ENCODE data around the gene PADI4.

PADI4 gene, protein sequence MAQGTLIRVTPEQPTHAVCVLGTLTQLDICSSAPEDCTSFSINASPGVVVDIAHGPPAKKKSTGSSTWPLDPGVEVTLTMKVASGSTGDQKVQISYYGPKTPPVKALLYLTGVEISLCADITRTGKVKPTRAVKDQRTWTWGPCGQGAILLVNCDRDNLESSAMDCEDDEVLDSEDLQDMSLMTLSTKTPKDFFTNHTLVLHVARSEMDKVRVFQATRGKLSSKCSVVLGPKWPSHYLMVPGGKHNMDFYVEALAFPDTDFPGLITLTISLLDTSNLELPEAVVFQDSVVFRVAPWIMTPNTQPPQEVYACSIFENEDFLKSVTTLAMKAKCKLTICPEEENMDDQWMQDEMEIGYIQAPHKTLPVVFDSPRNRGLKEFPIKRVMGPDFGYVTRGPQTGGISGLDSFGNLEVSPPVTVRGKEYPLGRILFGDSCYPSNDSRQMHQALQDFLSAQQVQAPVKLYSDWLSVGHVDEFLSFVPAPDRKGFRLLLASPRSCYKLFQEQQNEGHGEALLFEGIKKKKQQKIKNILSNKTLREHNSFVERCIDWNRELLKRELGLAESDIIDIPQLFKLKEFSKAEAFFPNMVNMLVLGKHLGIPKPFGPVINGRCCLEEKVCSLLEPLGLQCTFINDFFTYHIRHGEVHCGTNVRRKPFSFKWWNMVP

DNA sequence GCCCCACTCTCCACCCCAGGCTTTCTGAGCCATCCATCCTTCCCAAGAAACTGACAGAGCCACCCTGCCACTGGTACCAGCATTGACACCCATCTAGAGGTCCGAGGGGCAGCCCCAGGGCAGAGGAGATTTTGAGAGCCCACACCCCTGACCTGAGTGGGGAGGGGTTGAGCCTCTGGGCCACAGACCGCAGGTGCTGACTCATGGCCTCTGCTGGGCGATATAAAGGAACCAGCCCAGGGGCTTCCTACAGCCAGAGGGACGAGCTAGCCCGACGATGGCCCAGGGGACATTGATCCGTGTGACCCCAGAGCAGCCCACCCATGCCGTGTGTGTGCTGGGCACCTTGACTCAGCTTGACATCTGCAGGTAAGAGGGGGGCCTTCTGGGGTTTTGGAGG lies at the start of gene PADI4:
Gene PADI4, plus strand, starts transcription at position 252 of the 400 bp plus-strand sequence. Its CDS starts 26 bp downstream, at position 278.
- no peak for DNase-seq (ENCODE audit: low read depth)

DNA sequence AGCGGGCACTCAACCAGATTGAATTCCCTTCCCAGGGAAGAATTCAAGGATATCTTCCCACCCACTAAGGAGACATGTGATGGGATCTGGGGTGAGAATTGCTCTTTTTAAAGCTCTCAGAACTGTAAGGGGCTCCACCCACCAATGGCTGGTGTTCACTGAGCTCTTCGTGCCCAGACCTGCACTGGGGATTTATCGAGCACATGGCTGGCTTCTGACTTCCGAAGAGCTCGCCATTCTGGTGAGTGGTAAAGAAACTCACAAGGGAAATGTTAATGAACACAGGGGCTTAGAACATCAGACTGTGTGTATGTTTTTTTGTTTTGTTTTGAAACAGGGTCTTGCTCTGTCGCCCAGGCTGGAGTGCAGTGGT lies 49.3 kb upstream of the PADI4 start:
- no peak for DNase-seq (ENCODE audit: low read depth)

DNA sequence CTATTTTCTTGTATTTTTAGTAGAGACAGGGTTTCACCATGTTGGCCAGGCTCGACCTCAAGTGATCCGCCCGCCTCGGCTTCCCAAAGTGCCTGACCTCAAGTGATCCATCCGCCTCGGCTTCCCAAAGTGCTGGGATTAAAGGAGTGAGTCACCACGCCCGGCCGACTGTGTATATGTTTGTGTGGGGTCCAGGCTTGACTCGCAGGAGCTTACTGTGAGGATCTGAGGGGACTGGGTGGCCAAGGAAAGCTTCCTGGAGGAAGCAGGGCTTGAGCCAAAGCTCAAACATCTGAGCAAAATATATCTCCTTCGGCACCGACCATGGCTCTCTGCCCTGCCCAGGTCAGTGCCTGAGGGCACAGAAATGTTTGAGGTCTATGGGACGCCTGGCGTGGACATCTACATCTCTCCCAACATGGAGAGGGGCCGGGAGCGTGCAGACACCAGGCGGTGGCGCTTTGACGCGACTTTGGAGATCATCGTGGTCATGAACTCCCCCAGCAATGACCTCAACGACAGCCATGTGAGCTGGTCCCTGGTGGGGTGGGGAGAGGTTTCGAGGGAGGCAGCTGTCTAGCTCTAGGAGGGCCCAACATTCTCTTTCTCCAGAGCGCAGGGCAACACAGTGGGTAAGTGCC lies 48.6 kb upstream of the PADI4 start:
- DNase-seq (ENCODE audit: low read depth) = peak; percentile 72

DNA sequence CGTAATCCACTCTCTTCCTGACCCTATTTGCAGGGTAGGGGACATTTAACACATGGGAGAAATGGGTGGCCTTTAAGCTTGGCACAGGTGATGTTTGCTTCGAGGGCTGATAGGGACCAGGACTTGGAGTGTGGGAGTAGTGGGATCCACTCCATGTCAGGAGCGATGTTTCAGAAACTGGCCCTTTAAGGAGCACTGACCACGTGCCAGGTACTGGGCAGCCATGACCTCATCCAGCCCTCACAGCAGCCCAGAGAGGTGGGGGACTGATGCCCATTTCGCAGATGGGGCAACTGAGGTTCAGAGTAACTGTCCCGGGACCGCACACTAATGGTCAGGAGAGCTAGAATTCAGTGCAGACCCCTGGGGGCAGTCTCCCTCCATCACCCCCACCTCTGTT lies 47.7 kb upstream of the PADI4 start:
- DNase-seq (ENCODE audit: low read depth) = no peak

DNA sequence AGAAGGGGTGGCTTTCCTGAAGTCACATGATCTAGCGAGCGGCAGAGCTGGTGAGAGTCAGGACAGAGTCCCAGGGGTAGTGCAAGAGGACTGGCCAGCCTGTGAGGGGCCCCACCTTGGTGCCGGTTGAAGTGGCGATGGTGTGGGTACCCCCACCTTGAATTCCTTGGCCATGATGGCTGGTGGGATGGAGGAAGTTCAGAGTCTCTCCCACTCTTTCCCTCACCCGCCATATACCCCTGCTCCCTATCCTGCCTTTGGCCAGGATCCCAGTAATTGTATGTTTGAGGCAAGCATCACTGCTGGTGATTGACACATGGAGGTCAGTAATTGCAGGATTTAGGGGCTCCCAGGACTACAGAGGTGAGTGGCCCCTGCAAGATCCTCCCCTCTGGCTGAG lies 47.3 kb upstream of the PADI4 start:
- no peak for DNase-seq (ENCODE audit: low read depth)

DNA sequence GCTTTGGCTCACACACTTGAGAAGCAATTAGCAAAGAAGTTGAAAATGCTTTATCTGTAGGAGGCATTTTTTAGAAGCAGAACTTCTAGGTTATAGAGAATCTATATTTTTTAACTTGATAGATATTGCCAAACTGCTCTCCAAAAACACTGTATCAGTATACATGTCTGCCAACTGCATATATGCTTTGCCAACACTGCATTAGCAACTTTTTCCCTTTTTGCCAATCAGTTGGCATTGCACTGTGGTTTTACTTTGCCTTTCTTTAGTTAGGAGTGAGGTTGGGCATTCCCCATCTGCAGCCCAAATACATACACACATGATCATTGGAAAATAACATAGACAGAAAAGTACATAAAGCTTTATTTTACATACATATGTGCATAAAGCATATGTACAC lies 44.1 kb upstream of the PADI4 start:
- DNase-seq (ENCODE audit: low read depth) = no peak

DNA sequence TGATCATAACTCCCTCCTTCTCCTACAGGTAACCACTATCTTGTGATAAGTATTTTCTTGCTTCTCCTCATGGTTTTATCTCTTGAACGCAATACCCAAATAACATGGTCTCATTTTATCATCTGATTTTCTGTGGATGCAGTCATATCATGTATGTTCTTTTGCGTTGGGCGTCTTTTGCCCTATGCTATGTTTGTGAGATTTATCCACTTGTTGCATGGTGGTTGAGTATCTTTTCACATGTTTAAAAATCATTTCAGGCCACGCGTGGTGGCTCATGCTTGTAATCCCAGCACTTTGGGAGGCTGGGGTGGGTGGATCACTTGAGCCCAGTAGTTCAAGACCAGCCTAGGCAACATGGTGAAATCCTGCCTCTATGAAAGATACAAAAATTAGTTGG lies 43.5 kb upstream of the PADI4 start:
- DNase-seq (ENCODE audit: low read depth) = no peak

DNA sequence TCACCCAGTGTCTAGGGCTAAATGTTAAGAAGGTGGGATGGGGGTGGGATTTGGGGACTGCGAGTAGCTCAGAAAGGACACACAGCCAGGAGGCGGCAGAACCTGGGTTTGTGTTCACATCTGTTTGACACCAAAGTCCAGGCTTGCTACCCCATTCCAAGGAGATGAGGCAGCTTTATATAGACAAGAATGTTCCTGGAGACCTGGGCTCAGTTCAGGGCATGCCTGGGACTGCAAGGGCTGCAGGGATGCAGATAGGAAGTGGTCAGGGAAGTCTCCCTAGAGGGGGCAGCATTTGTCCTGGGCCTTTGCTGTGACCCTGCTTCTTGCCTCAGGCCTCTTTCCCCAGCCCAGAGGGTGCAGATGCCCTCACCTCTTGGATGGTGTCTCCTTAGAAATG lies 42.8 kb upstream of the PADI4 start:
- DNase-seq (ENCODE audit: low read depth) = peak; percentile 68

DNA sequence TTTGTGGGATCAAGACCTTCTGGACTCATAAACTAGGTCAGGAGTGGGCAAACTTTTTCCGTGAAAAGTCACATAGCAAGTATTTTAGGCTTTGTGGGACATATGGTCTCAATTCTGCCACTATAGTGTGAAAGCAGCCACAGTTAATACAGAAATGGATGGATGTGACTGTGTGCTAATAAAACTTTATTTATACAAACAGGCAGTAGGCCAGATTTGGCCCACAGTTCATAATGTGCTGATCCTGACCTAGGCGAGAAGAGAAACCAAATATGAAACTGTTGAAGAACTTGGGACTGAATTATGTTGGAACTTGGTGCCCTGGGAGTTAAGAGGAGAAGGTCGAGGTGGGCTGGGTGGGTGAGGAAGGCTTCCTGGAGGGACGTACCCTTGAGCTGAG lies 42.0 kb upstream of the PADI4 start:
- DNase-seq (ENCODE audit: low read depth) = no peak

DNA sequence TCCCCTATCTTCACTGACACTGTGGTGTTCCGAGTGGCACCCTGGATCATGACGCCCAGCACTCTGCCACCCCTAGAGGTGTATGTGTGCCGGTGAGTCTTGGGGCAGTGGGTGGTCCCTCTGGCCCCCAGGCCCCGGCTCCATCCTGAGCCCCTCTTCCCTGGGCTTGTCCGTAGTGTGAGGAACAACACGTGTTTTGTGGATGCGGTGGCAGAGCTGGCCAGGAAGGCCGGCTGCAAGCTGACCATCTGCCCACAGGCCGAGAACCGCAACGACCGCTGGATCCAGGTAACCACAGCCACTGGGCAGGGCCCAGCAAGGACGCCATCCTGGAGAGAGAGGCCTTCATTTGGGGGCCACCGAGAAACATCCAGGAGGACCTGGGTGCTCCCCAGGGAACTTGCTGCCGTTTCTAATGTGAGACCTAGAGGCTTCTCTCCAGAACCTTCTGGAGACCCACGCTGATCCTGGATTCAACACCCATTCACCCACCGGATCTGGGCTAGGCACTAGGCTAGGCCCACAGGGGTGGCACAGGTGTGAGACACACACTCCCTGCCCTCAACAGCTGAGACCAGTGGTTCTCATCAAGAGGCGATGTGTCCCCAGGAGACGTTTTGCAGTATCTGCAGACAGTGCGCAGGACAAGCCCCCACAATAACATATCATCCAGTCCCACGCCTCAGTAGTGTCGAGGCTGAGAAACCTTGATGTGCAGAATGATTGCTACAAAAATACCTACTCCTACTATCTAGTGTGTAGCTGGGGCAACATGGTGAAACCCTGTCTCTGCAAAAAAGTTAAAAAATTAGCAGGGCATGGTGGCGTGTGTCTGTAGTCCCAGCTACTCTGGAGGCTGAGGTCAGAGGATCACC lies 36.9 kb upstream of the PADI4 start:
- DNase-seq (ENCODE audit: low read depth) = no peak

DNA sequence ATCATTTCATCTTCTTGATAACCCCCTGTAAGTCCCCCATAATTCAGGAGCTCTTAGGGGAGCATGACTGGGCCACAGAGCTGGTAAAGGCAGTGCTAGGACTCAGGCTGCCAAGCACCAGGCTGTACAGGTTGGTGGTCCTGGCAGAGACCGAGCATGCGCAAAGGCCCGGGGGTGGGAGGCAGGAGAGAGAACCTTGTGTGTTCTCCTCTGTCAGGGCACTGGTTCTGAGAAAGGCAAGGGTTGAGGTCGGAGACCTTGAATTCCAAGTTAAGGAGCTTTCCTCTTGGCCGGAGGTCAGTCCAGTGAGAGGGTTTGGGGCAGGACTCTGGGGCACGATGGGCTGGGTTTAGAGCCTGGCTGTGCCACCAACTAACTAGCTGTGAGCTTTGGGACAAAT lies 35.9 kb upstream of the PADI4 start:
- no peak for DNase-seq (ENCODE audit: low read depth)

DNA sequence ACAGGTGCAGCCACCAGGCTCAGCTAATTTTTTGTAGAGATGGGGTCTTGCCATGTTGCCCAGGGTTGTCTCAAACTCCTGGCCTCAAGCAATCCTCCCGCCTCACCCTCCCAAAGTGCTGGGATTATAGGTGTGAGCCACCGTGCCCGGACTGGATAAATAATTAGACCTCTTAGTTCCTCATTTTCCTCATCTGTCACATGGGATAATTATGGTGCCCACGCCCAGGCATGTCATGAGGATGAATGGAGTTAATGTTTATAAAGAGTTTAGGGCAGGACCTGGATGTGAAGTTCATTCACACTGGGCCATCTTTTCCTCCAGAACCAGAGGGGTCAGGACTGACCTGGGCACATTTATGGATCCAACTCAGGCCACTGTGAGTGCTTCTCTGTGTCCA lies 35.4 kb upstream of the PADI4 start:
- no peak for DNase-seq (ENCODE audit: low read depth)

DNA sequence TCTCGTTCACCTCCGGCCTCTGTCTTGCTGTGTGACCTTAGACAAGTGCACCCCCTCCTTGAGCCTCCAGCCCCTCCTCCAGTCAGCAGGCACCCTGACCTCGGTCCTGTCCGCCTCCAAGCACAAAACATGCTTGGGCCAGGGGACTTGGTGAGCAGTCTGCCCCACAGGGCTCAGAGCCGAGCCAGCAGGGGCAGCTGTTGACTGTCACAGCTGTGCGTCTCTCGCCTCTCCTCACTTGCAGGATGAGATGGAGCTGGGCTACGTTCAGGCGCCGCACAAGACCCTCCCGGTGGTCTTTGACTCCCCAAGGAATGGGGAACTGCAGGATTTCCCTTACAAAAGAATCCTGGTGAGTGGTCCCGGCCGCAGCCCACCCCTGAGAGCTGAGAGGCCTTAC lies 34.9 kb upstream of the PADI4 start:
- DNase-seq (ENCODE audit: low read depth) = no peak

DNA sequence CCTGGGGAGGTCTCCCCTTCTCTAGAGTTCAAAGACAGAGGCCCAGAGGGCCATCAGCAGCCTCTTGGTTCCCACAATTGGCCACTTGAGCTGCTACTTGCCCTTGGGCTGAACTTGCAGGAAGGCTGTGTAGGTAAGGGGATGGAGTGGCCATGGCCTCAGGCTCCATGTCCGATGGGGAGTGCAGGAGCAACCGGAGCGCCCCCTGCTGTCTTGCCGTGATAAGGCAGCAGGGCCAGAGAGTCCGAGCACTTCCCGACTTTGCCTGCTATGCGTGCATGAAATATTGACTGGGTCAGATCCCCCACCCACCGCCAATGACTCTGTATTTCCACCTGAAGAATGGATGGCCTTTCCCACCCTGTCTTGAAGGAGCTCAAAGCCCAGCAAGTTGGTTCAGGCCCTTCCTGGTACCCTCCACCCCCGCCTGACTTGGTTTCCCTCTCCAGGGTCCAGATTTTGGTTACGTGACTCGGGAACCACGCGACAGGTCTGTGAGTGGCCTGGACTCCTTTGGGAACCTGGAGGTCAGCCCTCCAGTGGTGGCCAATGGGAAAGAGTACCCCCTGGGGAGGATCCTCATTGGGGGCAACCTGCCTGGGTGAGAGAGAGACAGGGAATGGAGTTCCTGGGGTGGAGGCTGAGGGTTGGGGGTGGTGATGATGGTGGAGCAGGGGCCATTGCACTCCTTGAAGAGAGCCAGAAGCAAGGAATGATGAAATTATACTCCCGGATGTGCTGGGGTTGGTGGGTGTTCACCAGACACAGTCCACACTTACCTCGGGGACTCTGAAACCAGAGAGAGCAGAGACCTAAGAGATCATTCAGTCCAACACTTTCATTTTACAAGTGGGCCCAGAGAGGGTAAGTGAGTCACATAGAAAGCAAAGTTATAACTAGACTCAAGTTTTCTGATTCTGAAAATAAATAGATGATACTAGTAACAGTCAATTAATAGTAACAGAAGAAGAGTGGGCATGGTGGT lies 33.5 kb upstream of the PADI4 start:
- peak; percentile 66 for DNase-seq (ENCODE audit: low read depth)

DNA sequence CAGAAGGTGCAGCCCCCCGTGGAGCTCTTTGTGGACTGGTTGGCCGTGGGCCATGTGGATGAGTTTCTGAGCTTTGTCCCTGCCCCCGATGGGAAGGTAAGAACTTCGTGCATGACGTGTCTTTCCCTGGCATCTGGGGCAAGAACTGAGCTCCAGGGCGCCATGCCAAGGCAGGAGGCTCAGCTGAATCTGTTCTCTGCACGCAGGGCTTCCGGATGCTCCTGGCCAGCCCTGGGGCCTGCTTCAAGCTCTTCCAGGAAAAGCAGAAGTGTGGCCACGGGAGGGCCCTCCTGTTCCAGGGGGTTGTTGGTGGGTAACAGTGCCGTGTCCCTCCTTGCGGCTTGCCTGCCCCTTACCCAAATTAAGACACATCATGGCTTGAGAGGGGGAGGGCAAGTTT lies 31.4 kb upstream of the PADI4 start:
- DNase-seq (ENCODE audit: low read depth) = peak; percentile 67

DNA sequence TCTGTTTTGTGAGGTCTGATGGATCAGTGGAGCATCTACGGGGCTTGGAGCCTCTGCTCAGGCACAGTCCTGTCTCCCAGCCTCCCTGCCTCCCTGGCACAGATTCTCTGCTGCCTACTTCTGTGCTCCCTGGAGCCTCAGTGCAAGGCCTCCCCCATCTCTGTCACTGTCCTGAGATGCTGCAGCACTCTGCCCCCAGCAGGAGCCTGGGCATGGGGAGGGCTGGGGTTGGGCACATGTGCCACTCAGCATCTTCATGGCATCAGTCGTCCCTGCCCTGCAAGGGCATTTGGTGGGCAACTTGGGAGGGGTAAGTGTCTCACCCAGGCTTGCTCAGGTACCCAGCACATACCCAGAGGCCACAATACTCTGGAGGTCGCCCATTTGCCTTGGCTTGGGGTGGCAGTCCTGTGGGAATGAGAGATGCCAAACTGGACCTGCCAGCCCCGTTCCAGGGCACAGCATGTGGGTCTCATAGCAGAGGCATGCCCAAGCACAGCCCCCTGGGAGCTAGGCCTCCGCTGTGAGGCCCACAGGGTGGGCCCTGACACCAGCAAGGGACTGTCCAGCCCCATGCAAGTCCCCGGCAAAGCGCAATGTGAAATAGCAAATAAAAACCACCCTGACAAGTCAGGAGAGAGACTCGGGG lies 30.4 kb upstream of the PADI4 start:
- DNase-seq (ENCODE audit: low read depth) = no peak

DNA sequence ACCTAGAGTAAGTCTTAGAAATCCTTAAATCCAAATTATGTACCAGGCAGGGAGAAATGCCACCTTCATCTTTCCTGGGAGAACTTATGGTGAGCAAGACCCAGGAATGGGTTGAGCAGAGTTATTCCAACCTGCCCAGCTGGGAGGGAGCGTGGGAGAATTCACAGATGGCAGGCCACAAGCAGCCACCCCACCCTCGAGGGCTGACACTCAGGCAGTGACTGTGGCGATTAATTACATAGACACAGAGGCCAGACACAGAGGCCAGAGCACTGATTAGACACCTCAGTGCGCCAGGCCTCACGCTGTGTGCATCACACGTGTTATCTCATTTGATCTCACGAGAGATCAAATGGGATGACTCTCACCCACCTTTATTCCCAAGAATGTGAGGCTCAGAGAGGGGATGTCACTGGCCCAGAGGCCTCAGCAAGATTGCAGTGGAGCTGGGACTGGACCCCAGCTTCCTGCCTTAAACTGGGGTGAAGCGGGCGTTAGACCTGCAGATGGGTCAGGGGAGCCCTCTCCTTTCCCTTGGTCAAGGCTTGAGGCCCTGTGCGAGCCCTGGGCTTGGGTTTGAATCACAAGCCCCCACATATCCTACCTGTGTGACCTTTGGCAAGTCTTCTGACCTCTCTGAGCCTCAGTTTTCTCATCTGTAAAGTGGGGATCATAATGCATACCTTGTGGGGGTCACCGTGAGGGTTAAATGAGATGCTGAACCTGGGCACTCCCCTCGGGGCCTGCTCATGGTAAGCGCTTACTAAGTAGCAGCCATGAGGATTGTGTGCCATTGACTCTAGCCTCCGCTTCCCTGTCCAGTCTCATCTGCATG lies 28.8 kb upstream of the PADI4 start:
- no peak for DNase-seq (ENCODE audit: low read depth)

DNA sequence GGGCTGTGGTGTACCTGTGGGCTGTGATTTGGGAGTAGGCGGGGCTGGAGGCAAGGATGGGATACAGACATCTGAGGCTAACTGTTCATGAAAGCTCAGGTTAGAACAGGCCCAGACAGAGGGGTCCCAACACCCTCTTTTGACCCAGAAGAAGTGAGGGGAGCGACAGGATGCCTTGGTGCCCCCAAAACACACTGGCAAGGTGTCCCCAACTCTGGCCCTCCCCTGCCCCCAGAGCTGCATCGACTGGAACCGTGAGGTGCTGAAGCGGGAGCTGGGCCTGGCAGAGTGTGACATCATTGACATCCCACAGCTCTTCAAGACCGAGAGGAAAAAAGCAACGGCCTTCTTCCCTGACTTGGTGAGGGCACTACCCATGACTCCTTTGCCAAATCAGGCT lies 27.6 kb upstream of the PADI4 start:
- DNase-seq (ENCODE audit: low read depth) = no peak

DNA sequence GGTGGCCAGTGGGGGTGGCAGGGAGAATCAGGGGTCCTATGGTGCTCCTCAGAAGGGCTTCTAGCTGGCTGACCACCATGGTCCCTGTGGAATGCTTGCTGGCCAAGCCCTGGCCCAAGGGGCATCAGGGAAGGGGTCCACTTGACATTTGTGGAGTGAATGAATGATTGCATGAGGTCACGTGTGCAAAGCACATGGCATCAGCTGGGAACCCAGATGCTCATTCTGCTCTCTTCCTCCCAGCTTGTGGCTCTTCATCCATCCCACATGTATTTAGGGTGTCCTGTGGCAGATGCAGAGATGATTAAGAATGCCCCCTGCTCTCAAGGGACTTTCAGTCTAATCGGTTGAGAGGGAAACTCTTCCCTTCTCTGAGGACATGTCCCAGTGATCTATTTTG lies 27.1 kb upstream of the PADI4 start:
- no peak for DNase-seq (ENCODE audit: low read depth)

DNA sequence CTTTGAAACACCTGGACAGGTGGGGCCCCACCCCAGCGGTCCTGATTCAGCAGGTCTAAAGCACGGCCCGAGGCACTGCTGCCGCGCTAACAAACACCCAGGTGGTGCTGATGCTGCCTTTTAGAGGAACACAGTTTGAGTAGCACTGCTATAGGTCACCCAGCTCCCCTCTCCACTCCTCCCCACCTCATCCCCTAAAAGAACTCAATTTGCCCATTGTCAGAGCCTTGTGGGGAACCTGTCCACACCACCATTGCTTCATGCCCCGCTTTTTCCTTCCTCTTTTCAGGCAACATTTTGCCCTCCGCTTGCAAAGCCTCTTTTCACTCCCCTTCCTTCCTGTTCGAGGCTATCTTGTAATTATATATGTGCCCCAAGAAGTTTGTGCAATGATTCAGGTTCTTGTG lies 26.2 kb upstream of the PADI4 start:
- DNase-seq (ENCODE audit: low read depth) = no peak

Measured in EH (cell line).